ENCODE measurements around the gene DYNC1I1.

- TF ChIP-seq REST (IDR thresholded peaks at IDR 0.05; ENCODE audit: insufficient read depth in 1 of 2, low read depth in 2 of 2, low read length in 2 of 2), result no peak
- TF ChIP-seq POLR2AphosphoS5 (IDR thresholded peaks at IDR 0.05; ENCODE audit: low read depth, low read length), result no peak
- no peak for TF ChIP-seq SIN3A (IDR thresholded peaks at IDR 0.05; ENCODE audit: borderline replicate concordance, insufficient read depth, low read length)
- no peak for TF ChIP-seq FOXP2 (optimal IDR thresholded peaks at IDR 0.05; ENCODE audit: borderline replicate concordance, extremely low read depth, extremely low read length, insufficient read depth)
Observed at GRCh38 chr7:95921543-95921942, 149.2 kb downstream of the DYNC1I1 start.
